Measurements from ENCODE around the gene KCNJ18. TPM values are rescaled to one million over a fixed set of nuclear protein-coding genes. Genes with fewer than 3 reads are reported as not detected.

KCNJ18 gene
- total RNA-seq, result not detected in 2 replicates

DNA sequence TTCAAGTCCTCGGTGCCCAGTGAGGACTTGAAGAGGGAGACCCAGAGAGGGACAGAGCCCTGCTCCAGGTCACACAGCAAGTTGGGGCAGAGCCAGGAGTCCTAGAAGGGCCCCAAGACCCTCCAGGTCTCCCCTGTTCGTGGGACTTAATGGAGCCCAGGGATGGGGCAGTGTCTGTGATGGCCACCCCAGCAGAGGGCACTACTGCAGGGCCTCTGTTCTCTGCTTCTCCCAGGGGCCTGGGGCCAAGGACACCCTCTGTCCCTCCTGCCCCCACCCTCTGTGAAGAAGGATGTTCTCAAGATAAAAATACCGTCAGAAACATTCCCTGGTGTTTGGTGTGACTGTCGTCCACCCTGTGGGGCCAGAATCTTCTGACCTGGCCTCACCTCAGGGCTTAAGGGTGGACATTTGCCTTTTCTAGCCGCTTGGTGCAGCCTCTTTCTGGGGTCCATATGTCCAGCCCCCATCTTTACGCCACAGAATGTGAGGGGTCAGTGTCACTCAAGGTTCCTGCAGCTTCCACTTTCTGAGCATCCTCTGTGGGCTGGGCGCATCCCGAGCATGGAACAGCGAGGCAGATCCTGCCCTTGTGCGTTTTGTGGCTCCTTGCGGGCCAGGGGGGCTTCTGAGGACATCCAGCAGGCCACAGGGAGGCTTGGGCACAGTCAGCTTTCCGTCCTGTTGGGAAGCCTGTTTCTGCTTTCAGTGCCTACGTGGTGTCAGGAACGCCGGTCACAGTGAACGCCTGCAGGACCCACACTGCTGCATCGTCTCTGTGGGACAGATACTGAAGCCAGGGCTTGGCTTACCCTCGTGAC is at the start of gene KCNJ18:
Gene KCNJ18 (plus strand): TSS at position 641 of the 821 bp plus-strand sequence. CDS start 10,264 bp downstream, outside the sequence.

Data from tracheal epithelial cell (primary cell).